HEK293 (cell line): Measurements from ENCODE around the gene UVSSA.

ENCODE experiments used
- CTCF ChIA-PET: fragments of 350-600 bp; formaldehyde crosslinking; extraction: SDS; loops from one replicate; lab custom pipeline; 2021; ENCODE audit warnings: antibody characterized with exemption; lab: Yijun Ruan, JAX
- POLR2A ChIA-PET: fragments of 300-600 bp; formaldehyde crosslinking; extraction: SDS; loops from one replicate; lab custom pipeline; 2020; ENCODE audit warnings: antibody characterized with exemption, inconsistent platforms; lab: Yijun Ruan, JAX
- H3K27ac ChIP-seq: fragments of 200-500 bp; sonication (Bioruptor generic); 2 replicates; pipeline ENCODE4 v1.5.1; 2014; ENCODE audit warnings: low read depth, low read length, control low read depth, inconsistent platforms; ENCODE audit errors: extremely low read depth
- H3K36me3 ChIP-seq, 2 experiments: fragments of 200-500 bp in 1 of 2; sonication (Bioruptor generic) in 1 of 2; 1 replicate in 1 of 2; 2 replicates in 1 of 2; pipeline ENCODE4 v1.5.1; 2014 to 2017; ENCODE audit warnings: inconsistent platforms in 2 of 2, low read length in 2 of 2; ENCODE audit not compliant: control insufficient read depth in 2 of 2, insufficient read depth in 1 of 2
- H3K4me1 ChIP-seq: fragments of 200-500 bp; sonication (Bioruptor generic); 2 replicates; pipeline ENCODE4 v1.5.1; 2014; ENCODE audit warnings: mild to moderate bottlenecking, low read length, inconsistent platforms; ENCODE audit not compliant: control insufficient read depth, insufficient read depth
- H3K4me3 ChIP-seq: 2 replicates; pipeline ENCODE4 v1.5.1; 2011; ENCODE audit warnings: low read depth, mild to moderate bottlenecking, control low read depth, low read length, moderate library complexity
- H3K9me3 ChIP-seq: fragments of 200-500 bp; sonication (Bioruptor generic); 2 replicates; pipeline ENCODE4 v1.5.1; 2014; ENCODE audit warnings: low read depth, low read length, inconsistent platforms; ENCODE audit not compliant: control insufficient read depth, insufficient read depth
- GLI4 ChIP-seq: fragments of 450-650 bp; formaldehyde crosslinking; IDR thresholded peaks from 2 replicates; pipeline ENCODE4 v1.5.1; 2016; ENCODE audit warnings: missing biosample characterization, missing genetic modification characterization
- GLIS2 ChIP-seq: fragments of 450-650 bp; formaldehyde crosslinking; IDR thresholded peaks from 2 replicates; pipeline ENCODE4 v1.5.1; 2016; ENCODE audit warnings: missing biosample characterization, missing genetic modification characterization
- HOXA7 ChIP-seq: sonication (generic); formaldehyde crosslinking; IDR thresholded peaks from 2 replicates; pipeline ENCODE4 v1.8.1; 2022; ENCODE audit warnings: missing genetic modification reagents, borderline replicate concordance
- KLF1 ChIP-seq: fragments of 450-650 bp; formaldehyde crosslinking; IDR thresholded peaks from 2 replicates; pipeline ENCODE4 v1.5.1; 2016; ENCODE audit warnings: missing biosample characterization, missing genetic modification characterization
- KLF17 ChIP-seq: fragments of 450-650 bp; formaldehyde crosslinking; IDR thresholded peaks from 2 replicates; pipeline ENCODE4 v1.5.1; 2016; ENCODE audit warnings: missing biosample characterization, missing genetic modification characterization
- PBX3 ChIP-seq: sonication (generic); formaldehyde crosslinking; IDR thresholded peaks from 2 replicates; pipeline ENCODE4 v1.8.1; 2022; ENCODE audit warnings: mild to moderate bottlenecking, moderate library complexity, missing genetic modification reagents
- SP3 ChIP-seq: fragments of 450-650 bp; formaldehyde crosslinking; IDR thresholded peaks from 2 replicates; pipeline ENCODE4 v1.5.1; 2016; ENCODE audit warnings: missing biosample characterization, missing genetic modification characterization
- SP7 ChIP-seq: fragments of 450-650 bp; formaldehyde crosslinking; IDR thresholded peaks from 2 replicates; pipeline ENCODE4 v1.5.1; 2016; ENCODE audit warnings: missing biosample characterization, missing genetic modification characterization
- YY1 ChIP-seq: fragments of 450-650 bp; formaldehyde crosslinking; IDR thresholded peaks from 2 replicates; pipeline ENCODE4 v1.5.1; 2018; ENCODE audit warnings: missing biosample characterization, missing genetic modification characterization
- ZBTB21 ChIP-seq: fragments of 450-650 bp; formaldehyde crosslinking; IDR thresholded peaks from 2 replicates; pipeline ENCODE4 v1.5.1; 2017; ENCODE audit warnings: missing biosample characterization, missing genetic modification characterization
- ZNF138 ChIP-seq: fragments of 450-650 bp; formaldehyde crosslinking; IDR thresholded peaks from 2 replicates; pipeline ENCODE4 v1.5.1; 2016; ENCODE audit warnings: missing biosample characterization, missing genetic modification characterization, borderline replicate concordance
- ZNF146 ChIP-seq: fragments of 450-650 bp; formaldehyde crosslinking; IDR thresholded peaks from 2 replicates; pipeline ENCODE4 v1.5.1; 2016; ENCODE audit warnings: missing biosample characterization, missing genetic modification characterization
- ZNF157 ChIP-seq: fragments of 450-650 bp; formaldehyde crosslinking; IDR thresholded peaks from 2 replicates; pipeline ENCODE4 v1.5.1; 2016; ENCODE audit warnings: missing biosample characterization, missing genetic modification characterization
- ZNF174 ChIP-seq: fragments of 450-650 bp; formaldehyde crosslinking; IDR thresholded peaks from 2 replicates; pipeline ENCODE4 v1.5.0; 2017; ENCODE audit warnings: missing biosample characterization, mild to moderate bottlenecking, missing genetic modification characterization
- ZNF19 ChIP-seq: fragments of 450-650 bp; formaldehyde crosslinking; IDR thresholded peaks from 2 replicates; pipeline ENCODE4; 2016; ENCODE audit warnings: missing biosample characterization, missing genetic modification characterization, low read depth
- ZNF248 ChIP-seq: fragments of 450-650 bp; formaldehyde crosslinking; IDR thresholded peaks from 2 replicates; pipeline ENCODE4 v1.5.1; 2017; ENCODE audit warnings: missing biosample characterization, missing genetic modification characterization
- ZNF404 ChIP-seq: fragments of 450-650 bp; formaldehyde crosslinking; IDR thresholded peaks from 2 replicates; pipeline ENCODE4 v1.5.1; 2017; ENCODE audit warnings: missing biosample characterization, missing genetic modification characterization
- ZNF426 ChIP-seq: fragments of 450-650 bp; formaldehyde crosslinking; IDR thresholded peaks from 2 replicates; pipeline ENCODE4 v1.5.1; 2017; ENCODE audit warnings: missing biosample characterization, missing genetic modification characterization, mild to moderate bottlenecking, inconsistent platforms, moderate library complexity
- ZNF623 ChIP-seq: fragments of 450-650 bp; formaldehyde crosslinking; IDR thresholded peaks from 2 replicates; pipeline ENCODE4 v1.5.1; 2016; ENCODE audit warnings: missing biosample characterization, missing genetic modification characterization
- ZNF626 ChIP-seq: fragments of 450-650 bp; sonication (Bioruptor Pico); formaldehyde crosslinking; IDR thresholded peaks from 2 replicates; pipeline ENCODE4 v1.5.1; 2018; ENCODE audit warnings: missing biosample characterization, missing genetic modification characterization, inconsistent platforms
- ZNF629 ChIP-seq: fragments of 450-650 bp; formaldehyde crosslinking; IDR thresholded peaks from 2 replicates; pipeline ENCODE4 v1.5.1; 2017; ENCODE audit warnings: missing biosample characterization, missing genetic modification characterization
- ZNF747 ChIP-seq: fragments of 450-650 bp; formaldehyde crosslinking; IDR thresholded peaks from 2 replicates; pipeline ENCODE4 v1.5.1; 2016; ENCODE audit warnings: missing biosample characterization, missing genetic modification characterization
- ZNF776 ChIP-seq: fragments of 450-650 bp; formaldehyde crosslinking; IDR thresholded peaks from 2 replicates; pipeline ENCODE4 v1.5.0; 2017; ENCODE audit warnings: missing biosample characterization, missing genetic modification characterization, borderline replicate concordance
- ZSCAN18 ChIP-seq: fragments of 450-650 bp; formaldehyde crosslinking; IDR thresholded peaks from 2 replicates; pipeline ENCODE4 v1.5.1; 2016; ENCODE audit warnings: missing biosample characterization, missing genetic modification characterization
- ZXDB ChIP-seq: fragments of 450-650 bp; formaldehyde crosslinking; IDR thresholded peaks from 2 replicates; pipeline ENCODE4 v1.5.1; 2016; ENCODE audit warnings: missing biosample characterization, missing genetic modification characterization

UVSSA gene

GRCh38 chr4:1376841-1377605 is 30.0 kb downstream of the UVSSA start:
- CTCF ChIA-PET, result interaction anchor here (0.6 to 0.8 kb wide), 2 partner anchors 135 to 204 kb away, joined by 3 read pairs; no protein-coding TSS in a partner anchor
- POLR2A ChIA-PET, result no interaction called here
- Histone ChIP-seq H3K4me1 (no peaks in the 10 kb centered on the region), H3K36me3 (peaks cover 0 to 27% of the 10 kb centered on the region in 2 experiments; a peak in 1 of 3 replicates), H3K27ac (no peak overlapping the region), H3K4me3 (no peak overlapping the region), H3K9me3 (no peaks in the 10 kb centered on the region)
- TF ChIP-seq ZSCAN18 (tag by site-specific recombination) (no peak), ZNF626 (tag by site-specific recombination) (no peak), ZNF157 (no peak), PBX3 (CRISPR knock-in tag) (no peak), KLF17 (no peak), ZNF623 (tag by site-specific recombination) (peak; percentile 67), ZNF146 (no peak), SP7 (tag by site-specific recombination) (no peak)

GRCh38 chr4:1377606-1378261 is 30.7 kb downstream of the UVSSA start:
- peaks cover 0 to 23% of the 10 kb centered on the region in 2 experiments; a peak in 1 of 3 replicates for H3K36me3 ChIP-seq
- no peaks in the 10 kb centered on the region for H3K9me3 ChIP-seq
- no peaks in the 10 kb centered on the region for H3K4me1 ChIP-seq
- H3K27ac ChIP-seq, result no peak overlapping the region
- ChIA-PET CTCF (interaction anchor here (0.8 kb wide), 1 partner anchor 134 kb away, joined by 3 read pairs; no protein-coding TSS in a partner anchor), POLR2A (no interaction called here)
- H3K4me3 ChIP-seq, result no peak overlapping the region
- TF ChIP-seq GLI4 (tag by site-specific recombination) (no peak), GLIS2 (tag by site-specific recombination) (no peak), ZNF623 (tag by site-specific recombination) (no peak), SP3 (tag by site-specific recombination) (no peak), ZNF776 (no peak), ZNF248 (tag by site-specific recombination) (no peak), YY1 (no peak), SP7 (tag by site-specific recombination) (no peak), ZNF747 (tag by site-specific recombination) (no peak), ZNF426 (tag by site-specific recombination) (no peak), ZBTB21 (tag by site-specific recombination) (no peak), ZXDB (tag by site-specific recombination) (no peak), ZNF19 (tag by site-specific recombination) (no peak), ZNF174 (tag by site-specific recombination) (no peak), ZNF629 (no peak), ZNF626 (tag by site-specific recombination) (no peak), ZNF138 (tag by site-specific recombination) (no peak), ZNF404 (tag by site-specific recombination) (no peak), HOXA7 (no peak), KLF1 (tag by site-specific recombination) (no peak)
